Transverse colon (tissue), 4 donors: ENCODE results near the gene EFCAB5.
"Not testable (repeated sequence)": the region's sequence is repeated elsewhere in the genome, so short reads cannot be mapped to it uniquely, and the experiment has no call there.

Experiments
- CTCF ChIP-seq, 5 experiments: fragments of 200-600 bp in 3 of 5; fragments of 450-650 bp in 2 of 5; sonication (generic) in 3 of 5; IDR thresholded peaks; 1 replicate in 2 of 5; 2 replicates in 3 of 5; pipeline ENCODE4 v1.5.1; 2016 to 2017; ENCODE audit warnings: antibody characterized with exemption in 5 of 5, inconsistent platforms in 3 of 5, mild to moderate bottlenecking in 2 of 5, moderate library complexity in 1 of 5
- POLR2A ChIP-seq: fragments of 450-650 bp; IDR thresholded peaks from one replicate; pipeline ENCODE4 v1.6.1; 2016; ENCODE audit warnings: antibody characterized with exemption, mild to moderate bottlenecking, moderate library complexity
- POLR2AphosphoS5 ChIP-seq, 3 donors: sonication (generic); formaldehyde crosslinking; IDR thresholded peaks; one replicate each; pipeline ENCODE4 v1.6.1; 2016; ENCODE audit warnings: antibody characterized with exemption in 3 of 3

- not testable (repeated sequence) for TF ChIP-seq POLR2A; CTCF (IDR thresholded peaks at IDR 0.05); POLR2AphosphoS5 (IDR thresholded peaks at IDR 0.05)
These were observed 70.5 kb downstream of the EFCAB5 start for GRCh38 chr17:30011934-30012333.
